ENCODE data around the gene VGLL2.

VGLL2 gene

DNA sequence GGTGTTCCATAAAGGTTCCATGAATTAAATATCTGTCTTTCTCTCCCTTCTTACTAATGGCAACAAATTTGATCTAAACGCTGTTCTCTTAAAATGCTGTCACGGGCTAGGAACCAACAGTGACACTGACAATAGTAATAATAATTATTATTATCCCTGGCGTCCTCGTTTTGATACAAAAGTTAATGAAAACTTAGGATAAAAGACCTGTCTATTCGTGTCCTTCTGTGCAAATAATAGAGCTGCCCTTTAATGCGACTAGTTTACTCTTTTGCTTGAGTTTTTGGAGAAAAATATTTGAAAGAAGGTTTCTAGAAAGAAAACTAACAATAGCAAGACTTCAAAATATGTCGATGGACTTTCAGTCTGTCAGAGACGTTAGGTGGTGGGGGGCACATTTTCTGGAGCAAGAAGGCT is 4.3 kb downstream of the VGLL2 start:
- no peak for DNase-seq (ENCODE audit: low read depth)

DNA sequence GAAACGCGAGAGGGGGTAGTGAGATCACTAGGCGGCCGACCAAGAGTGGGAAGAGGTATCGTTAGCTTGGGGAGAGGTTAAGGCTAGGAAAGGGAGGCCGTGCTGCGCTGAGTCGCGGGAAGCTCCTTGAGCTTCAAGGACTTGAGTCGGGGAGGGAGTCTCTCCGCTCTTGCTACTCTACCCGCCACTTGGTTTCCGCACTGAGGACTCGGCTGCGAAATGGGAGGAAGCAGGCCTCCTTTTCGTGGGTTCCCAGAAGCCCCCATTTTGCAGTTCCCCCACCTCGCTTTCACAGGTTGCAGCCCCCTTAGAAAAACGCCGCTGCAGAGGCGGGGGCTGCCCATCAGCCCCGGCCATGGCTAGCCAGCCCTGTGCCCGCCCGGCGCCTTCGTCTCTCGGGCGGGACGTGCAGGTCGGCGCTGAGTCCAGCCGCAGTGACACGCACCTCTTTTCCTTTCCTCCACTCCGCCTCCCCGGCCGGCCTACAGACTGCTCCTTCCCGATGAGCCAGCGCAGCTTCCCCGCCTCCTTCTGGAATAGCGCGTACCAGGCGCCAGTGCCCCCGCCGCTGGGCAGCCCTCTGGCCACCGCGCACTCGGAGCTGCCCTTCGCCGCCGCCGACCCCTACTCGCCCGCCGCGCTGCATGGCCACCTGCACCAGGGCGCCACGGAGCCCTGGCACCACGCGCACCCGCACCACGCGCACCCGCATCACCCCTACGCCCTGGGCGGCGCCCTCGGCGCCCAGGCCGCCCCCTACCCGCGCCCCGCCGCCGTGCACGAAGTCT is 4.9 kb downstream of the VGLL2 start:
- no peak for DNase-seq (ENCODE audit: low read depth)

DNA sequence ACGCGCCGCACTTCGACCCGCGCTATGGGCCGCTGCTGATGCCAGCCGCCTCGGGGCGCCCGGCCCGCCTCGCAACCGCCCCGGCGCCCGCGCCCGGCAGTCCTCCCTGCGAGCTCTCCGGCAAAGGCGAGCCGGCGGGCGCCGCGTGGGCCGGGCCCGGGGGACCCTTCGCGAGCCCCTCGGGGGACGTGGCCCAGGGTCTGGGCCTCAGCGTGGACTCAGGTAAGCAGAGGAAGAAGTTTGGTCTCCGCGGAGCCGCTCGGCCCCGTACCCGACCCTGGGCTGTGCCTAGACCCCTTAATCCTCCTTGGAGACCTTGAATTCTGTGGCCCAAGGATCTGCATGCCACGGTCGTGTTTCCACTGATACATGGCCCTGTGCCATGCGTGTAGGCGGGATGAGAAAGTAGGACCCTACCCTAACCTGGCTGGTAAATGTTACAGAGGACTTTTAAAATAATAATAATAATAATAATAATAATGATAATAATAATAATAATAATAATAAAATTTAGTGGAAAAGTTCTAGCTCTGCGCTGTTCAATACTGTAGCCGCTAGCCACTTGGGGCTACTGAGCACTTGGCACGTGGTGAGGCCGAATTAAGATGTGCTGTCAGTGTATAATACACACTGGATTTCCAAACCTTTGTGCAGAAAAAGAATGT is 5.6 kb downstream of the VGLL2 start:
- no peak for DNase-seq (ENCODE audit: low read depth)

DNA sequence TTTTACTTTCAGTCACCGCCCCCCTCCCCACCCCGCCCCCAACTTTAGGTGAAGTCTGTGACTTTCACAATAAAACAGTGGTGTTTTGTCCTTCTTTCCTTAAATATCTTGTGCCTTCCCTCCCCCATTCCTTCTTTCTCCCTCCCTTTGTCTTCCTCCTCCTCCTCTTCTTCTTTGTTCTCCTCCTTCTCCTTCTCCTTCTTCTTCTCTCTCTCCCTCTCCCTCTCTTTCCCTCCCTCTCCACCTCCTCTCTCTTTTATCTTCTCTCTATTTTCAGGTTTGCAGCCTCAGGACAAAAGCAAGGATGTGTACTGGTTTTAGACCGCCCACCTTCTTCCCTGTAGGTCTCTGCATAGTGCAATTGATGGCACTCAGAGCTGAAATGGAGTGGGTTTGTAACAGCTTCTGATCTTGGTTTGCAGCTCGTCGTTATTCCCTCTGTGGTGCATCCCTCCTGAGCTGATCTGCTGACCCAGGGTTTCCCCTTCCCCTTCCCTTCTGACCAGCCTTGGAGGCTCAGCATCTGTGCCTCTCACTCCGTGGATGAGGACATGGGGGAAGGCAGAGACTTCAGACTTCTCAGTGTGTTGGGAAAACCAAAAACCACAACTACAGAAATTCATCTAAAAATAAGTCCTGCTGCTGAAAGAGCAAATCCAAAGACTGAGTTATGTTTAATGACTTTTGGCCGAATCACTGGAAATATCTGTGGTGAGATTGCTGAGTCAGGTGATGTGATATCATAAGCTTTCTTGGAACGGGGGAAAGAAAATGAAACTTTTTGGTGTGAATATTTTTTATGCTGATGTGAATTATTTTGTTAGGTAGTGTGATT is 6.9 kb downstream of the VGLL2 start:
- DNase-seq (ENCODE audit: low read depth), result no peak

DNA sequence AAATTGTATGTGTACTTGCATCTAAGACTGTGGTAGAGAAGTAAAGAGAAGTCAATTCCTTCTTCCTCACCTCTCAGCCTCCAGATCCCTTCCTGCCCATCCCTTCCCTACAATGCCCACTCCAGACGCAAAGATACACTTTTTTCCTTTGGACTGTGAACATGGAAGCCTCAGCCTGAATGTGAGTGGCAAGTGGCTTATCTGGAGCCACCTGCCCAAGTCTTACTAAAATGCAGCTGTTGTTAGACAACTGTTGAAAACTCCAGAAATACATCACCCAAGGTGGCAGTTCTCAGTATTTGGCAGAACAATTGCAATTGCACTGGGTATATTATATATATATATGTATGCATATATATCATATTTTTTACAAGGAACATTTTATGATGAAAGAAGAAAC is 7.5 kb downstream of the VGLL2 start:
- no peak for DNase-seq (ENCODE audit: low read depth)

DNA sequence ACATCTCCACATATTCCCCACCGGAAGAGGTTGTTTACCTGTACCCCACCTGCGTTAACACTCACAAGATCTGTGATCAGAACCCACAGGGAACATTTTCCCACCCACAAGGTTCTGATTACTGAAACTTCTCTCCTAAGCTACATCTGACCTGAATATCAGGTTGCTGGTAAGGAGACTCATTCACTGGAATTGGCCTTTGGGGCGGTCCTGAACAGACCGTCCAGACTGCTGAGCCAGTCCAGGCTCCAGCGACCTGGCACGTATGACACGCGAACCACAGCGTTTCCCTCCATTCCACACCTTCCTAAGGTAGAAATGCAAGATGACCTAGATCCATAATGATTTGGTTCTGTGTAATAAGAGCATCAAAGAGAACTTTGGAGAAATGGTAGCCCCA is 9.8 kb downstream of the VGLL2 start:
- no peak for DNase-seq (ENCODE audit: low read depth)

DNA sequence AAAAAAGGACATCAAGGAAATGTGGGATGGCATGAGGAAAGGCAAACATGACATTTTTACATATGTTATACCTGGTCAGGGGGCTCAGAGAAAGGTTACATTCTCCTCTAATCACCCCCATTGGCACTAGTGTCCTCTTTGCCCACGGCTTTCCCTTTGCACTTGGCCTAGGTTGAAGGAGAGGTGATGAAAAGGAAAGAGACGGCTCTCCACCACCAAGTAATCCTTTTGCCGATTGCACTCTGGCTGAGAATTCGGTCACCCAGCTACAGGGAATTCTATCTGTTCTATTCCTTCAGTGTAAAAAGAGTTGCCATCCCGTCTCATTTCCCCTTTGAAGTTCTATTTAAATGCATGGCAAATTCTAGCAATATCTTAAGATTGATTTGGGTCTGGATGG is 10.4 kb downstream of the VGLL2 start:
- no peak for DNase-seq (ENCODE audit: low read depth)

DNA sequence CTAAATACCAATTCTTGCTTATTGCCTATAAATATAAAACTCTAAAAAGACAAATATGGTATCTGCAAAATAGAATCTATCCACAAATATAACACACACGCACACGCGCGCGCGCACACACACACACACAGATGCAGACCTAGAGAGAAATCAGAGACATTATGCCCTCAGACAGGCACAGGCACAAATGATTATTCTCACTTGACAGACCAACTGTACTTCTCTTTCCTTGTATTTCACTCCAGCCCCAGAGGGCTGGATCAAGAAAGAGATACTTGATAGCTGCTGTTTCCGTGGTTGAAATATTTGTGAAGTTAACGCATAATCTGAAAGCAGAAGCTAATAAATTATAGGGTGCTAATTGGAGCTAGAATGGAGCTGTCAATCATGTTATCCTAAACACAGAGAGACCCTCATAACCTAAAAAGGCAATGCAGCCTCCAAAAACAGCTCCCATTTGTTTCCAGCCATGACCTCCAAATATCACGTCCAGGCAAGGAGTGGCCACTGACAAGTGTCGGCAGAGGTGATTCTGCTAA is 11.5 kb downstream of the VGLL2 start:
- DNase-seq (ENCODE audit: low read depth), result no peak

DNA sequence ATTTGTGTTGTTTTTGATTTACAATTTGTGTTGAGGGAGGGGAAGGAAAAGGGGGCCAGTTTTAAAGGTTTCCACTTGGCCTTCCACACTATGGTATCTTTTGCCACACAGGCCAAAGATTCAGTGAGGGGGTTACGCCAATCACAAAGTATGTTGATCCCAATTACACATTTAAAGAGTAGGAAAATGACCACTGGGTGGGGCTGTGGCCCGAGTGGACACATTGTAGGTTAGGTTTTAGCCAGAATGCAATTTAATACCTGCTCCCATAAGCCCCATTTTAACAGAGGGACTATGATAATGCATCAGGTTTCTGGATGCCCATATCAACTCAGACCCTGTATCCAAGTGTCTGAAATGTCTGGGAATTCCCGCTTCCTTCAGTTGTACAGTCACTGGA is 15.6 kb downstream of the VGLL2 start:
- DNase-seq (ENCODE audit: low read depth), result no peak

DNA sequence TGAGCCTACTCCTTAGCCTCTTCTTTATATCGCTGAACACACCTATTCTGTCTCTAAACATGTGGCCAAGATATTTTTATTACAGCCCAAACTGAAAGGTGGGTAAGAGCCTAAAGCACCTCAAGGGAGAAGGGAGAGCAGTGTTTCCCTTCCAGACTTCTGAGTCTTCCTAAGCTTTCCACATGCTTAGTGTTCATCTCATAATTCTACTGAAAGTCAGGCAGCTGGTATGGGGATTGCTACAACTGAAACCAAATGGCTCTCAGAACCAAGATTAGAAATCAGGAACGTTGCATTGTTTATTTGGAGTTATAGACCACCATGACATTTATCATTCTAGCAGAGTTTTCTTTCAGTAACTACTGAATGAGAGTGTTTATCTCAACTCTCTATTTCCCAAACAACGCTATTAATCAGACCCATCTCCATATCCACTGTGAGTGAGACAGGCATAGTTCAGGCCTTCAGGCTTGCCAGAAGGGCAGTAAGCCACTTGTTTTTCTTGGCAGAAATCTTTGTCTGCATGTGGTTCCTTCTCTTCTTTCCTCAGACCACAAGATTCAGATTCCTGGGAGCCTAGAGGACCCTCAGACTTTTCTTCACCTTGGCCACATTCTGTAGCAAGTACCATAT is 22.8 kb downstream of the VGLL2 start:
- DNase-seq (ENCODE audit: low read depth), result no peak

DNA sequence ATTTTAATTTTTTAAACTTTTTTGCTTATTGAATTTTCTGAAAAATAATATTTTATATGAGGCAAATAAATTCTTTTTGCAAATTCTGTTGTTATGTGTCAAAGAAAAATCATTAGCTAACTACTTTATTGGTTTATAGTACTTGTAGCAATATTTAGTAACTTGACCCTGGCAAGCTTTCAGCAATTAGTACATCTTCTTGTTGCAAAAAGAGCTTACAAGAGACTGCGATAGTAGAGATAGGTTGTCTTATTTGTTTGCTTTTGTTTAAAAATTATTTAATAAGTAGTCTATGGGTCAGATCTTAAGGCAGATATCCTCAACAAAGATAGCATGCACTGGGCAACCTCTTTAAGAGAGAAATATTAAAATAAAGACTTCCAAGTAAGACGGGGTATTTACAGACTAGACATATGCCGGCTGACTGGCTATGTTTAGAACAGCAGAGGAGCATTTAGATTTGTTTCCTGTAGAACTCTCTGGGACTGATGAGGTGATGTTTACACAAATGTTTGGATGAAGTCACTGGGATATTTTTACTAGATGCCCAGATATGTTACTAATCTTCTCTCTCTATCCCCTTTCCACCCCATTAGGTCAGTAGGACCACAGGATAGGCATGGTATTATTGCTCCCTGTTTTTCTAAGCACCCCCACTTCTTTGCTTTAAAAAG is 25.0 kb downstream of the VGLL2 start:
- no peak for DNase-seq (ENCODE audit: low read depth)

DNA sequence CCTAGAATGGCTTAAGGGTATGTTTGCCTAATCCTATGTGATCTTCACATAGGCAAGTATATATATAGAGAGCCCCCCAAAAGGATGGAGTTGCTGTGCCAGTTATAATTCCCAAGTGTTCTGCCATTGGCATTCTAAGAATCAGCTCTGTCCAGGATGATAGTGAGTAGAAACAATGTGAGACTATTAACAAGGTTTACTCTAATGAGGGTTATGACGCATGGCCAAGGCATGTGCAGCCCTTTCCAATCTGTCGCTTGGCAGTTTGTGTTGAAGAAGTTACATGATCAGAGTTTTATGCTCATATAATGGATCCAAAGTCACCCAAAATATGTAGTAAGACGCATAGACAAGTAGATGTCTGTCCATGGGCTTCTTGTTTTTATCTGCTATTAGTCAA is 33.6 kb downstream of the VGLL2 start:
- no peak for DNase-seq (ENCODE audit: low read depth)

DNA sequence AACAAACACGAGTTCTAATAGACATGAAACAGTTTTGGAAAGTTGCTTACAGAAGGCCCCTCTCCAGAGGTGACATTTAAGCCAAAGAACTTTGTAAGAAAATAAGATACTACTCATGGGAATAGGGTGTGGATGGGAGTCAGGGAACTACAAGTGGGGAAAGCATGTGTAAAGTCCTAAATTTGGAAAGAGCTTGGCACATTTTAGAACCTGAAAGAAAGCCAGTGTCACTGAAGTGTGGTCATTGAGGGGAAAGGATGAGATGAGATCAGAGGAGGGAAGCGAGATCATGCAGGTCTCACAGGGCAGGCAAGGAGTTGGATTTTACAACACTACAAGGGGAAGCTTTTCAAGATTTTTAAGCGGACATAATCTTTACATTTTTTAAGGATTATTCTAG is 38.0 kb downstream of the VGLL2 start:
- DNase-seq (ENCODE audit: low read depth), result no peak

DNA sequence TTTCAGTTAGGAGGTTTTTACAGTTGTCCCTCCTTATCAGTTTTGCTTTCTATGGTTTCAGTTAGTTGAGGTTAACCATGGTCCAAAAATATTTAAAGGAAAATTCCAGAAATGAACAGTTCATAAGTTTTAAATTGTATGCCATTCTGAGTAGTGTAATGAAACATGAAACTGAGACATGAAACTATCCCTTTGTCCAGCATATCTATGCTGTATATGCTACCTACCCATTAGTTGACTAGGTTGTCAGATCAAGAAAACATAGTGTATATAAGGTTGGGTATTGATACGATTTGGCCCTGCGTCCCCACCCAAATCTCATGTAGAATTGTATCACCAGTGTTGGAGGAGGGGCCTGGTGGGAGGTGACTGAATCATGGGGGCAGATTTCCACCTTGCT is 39.1 kb downstream of the VGLL2 start:
- no peak for DNase-seq (ENCODE audit: low read depth)

DNA sequence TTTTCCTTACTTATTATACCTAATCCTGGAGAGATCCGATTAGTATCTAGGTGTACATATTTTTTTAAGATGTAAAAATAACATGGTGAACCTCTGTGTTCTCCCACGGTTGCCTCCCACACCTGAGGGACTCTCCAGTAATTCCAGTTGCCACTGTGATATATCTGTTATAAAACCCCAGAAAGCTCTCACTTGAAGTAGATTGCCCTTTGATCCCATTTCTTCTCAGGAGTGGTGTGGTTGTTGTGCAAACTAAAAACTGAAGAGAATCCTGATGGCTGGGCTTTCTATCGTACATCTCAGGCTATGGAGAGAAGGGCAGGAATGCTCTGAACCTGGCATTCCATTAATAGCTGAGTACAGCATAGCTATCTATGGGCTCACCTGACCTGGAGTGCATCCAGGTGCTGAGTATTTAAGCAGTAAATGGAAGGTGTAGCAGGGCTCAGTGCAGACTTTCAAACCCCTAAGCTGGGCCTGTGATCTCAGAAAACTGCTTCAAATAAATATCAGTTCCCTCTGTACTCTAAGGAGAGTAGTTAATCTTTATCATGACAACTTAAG is 41.0 kb downstream of the VGLL2 start:
- DNase-seq (ENCODE audit: low read depth), result no peak

DNA sequence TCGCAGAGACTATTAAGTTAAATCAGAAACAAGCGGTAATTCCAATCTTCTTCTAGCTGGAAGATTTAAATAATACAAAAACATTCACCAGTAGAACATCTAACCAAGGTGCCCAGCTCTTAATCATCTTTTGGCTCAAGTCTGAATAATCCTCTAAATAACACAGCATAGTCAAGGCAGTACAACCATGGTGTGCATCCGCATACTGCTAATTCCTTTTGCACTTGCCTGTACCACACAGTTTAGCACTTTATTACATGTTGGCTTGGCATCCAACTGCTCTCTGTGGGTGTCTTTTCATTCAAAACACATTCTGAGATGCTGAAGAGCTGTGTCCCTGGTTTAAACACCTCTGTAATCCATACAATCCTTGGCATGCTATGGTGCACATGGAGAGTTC is 42.3 kb downstream of the VGLL2 start:
- no peak for DNase-seq (ENCODE audit: low read depth)

DNA sequence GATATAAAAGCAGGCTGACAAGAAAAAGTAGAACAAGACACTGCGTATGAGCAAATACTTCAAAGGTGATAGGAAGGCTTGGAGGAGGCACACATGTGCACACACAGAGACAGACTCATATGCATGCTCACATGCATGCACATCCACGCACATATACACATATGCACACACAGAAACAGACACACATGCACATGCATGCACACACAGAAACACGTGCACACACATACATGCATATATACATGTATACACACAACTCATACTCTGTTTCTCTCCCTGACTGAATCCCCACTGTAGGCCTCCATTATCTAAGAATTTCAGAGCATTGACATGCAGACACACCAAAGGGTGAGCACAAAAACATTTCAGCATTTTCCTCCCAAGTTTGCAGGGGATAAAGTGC is 43.7 kb downstream of the VGLL2 start:
- no peak for DNase-seq (ENCODE audit: low read depth)

DNA sequence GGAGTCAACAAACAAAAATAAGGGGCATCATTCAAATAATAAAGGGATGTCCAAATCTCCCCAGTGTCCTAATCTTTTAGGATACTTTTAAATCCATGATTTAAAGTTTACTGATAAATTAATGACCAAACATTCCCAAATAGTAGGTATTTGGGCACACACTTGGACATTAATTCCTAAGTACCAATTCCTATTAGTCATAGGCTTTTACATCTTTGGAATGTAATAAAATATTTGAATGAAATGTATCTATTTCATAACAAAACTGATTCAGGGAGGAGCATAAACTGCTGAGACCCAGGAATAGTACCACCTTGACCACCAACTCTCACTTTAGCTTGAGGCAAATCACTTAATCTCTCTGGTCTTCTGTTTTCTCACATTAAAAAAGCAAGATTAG is 44.3 kb downstream of the VGLL2 start:
- no peak for DNase-seq (ENCODE audit: low read depth)

DNA sequence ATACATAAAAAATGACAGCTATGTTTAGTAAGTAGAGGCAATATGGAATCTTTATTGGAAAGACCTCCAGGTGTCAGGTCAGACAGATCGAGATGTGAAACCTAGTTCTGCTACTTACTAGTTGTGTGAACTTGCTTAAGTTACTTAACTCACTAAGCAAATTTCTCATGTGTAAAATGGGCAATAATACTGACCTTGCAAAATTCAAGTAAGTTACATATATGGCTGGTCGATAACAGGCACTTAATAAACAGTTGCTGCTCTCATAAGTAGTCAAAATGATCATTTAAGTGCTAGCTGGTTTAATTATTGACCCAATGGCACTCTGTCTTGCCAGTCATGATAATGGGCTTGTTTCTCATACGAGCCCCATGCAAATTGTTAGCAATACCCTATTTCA is 46.0 kb downstream of the VGLL2 start:
- no peak for DNase-seq (ENCODE audit: low read depth)

DNA sequence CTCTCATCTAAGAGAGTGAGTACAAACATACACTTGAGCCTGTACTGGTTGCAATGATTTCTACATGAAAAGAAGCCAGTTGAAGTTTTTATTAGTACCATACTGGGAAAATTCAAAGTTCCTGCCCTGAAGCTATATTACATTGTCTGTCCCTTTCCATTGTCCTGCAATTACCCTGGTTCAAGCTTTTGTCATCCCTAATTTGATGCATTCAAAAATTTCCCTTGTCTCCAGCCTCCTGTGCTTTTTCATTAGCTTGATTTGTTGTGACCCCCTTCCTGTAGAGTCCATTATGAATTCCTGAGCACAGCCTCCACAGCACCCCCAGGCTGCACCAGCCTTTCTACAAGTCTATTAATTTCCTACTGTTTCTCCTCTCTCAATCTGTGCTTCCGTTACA is 46.4 kb downstream of the VGLL2 start:
- no peak for DNase-seq (ENCODE audit: low read depth)

DNA sequence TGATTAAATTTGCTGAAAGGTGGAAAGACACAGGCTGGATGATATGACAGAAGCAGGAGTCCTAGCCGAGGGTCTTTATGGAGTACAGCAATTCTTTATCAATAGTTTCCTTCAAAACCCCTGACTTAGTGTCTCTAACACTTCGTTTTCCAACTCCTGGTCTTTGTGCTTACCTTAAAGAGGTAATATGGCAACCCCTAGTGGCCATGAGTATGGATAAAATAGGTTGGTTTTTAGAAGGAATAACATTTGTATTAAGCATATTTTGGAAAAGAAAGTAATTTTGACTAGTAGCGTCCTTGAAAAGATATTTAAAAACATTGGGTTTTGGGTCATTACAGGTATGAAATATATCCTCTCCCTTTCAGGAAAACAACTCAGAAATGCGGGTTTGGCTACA is 51.9 kb downstream of the VGLL2 start:
- peak; percentile 23 for DNase-seq (ENCODE audit: low read depth)
